ENCODE results near the gene TMEM106C. TPM values are rescaled to one million over a fixed set of nuclear protein-coding genes. Genes with fewer than 3 reads are reported as not detected.

Gene TMEM106C
- total RNA-seq, 2 donors from 2014 or later = 54.6 to 91.1 TPM

- TF ChIP-seq POLR2A (IDR thresholded peaks at IDR 0.05) (no peak), CTCF (IDR thresholded peaks at IDR 0.05) (peak in 1 of 4 experiments; percentile 9)
- Histone ChIP-seq H3K4me3 (peak overlapping the region in 1 of 2 donors; percentile 16), H3K36me3 (no peaks in the 10 kb centered on the region), H3K27ac (no peak overlapping the region), H3K4me1 (replicated peaks) (peaks cover 16% of the 10 kb centered on the region), H3K9me3 (no peaks in the 10 kb centered on the region), H3K27me3 (replicated peaks; ENCODE audit: insufficient read depth) (peaks cover 14% of the 10 kb centered on the region)
- DNase-seq (ENCODE audit: low spot score) = no peak
- intact Hi-C loops (cut with DNase I) = no loop called here
- WGBS = 0% methylated on average over 24 of the region's 26 CpGs
Observed at GRCh38 chr12:48002773-48003218, 39.4 kb downstream of the TMEM106C start.

- no peak for DNase-seq (ENCODE audit: low spot score)
- intact Hi-C loops (cut with DNase I) = no loop called here
- H3K4me1 ChIP-seq (replicated peaks) = peaks cover 16% of the 10 kb centered on the region
- peaks cover 14% of the 10 kb centered on the region for H3K27me3 ChIP-seq (replicated peaks; ENCODE audit: insufficient read depth)
- no peak overlapping the region for H3K4me3 ChIP-seq
- no peaks in the 10 kb centered on the region for H3K36me3 ChIP-seq
- H3K27ac ChIP-seq = no peak overlapping the region
- TF ChIP-seq POLR2AphosphoS5 (IDR thresholded peaks at IDR 0.05) (no peak), CTCF (IDR thresholded peaks at IDR 0.05) (no peak), POLR2A (IDR thresholded peaks at IDR 0.05) (no peak)
- WGBS = 7% methylated on average over 36 of the region's 38 CpGs
- H3K9me3 ChIP-seq = no peaks in the 10 kb centered on the region
Observed at GRCh38 chr12:48003226-48004052, 40.0 kb downstream of the TMEM106C start.

GRCh38 chr12:48004053-48004941, 40.9 kb downstream of the TMEM106C start, which contains the start of gene COL2A1:
Gene COL2A1 (minus strand): TSS chr12:48004476. CDS start chr12:48004321, 155 bp downstream.
- peak within 1 kb of the TSS in 1 of 2 donors; percentile 23 for H3K4me3 ChIP-seq
- TF ChIP-seq CTCF (IDR thresholded peaks at IDR 0.05) (no peak), POLR2A (IDR thresholded peaks at IDR 0.05) (no peak), POLR2AphosphoS5 (IDR thresholded peaks at IDR 0.05) (no peak)
- no peaks in the 10 kb centered on the region for H3K36me3 ChIP-seq
- DNase-seq (ENCODE audit: low spot score) = no peak
- 3% methylated on average over 49 of the region's 83 CpGs for WGBS
- no peaks in the 10 kb centered on the region for H3K9me3 ChIP-seq
- intact Hi-C loops (cut with DNase I) = no loop called here
- peaks cover 16% of the 10 kb centered on the region for H3K4me1 ChIP-seq (replicated peaks)
- H3K27ac ChIP-seq = no peak within 1 kb of the TSS
- H3K27me3 ChIP-seq (replicated peaks; ENCODE audit: insufficient read depth) = peaks cover 14% of the 10 kb centered on the region

- TF ChIP-seq POLR2A (IDR thresholded peaks at IDR 0.05) = no peak
- TF ChIP-seq CTCF (IDR thresholded peaks at IDR 0.05) = no peak
- TF ChIP-seq POLR2AphosphoS5 (IDR thresholded peaks at IDR 0.05) = no peak
- Histone ChIP-seq H3K4me1 (replicated peaks) (peaks cover 16% of the 10 kb centered on the region), H3K4me3 (no peak overlapping the region), H3K9me3 (no peaks in the 10 kb centered on the region), H3K36me3 (no peaks in the 10 kb centered on the region), H3K27me3 (replicated peaks; ENCODE audit: insufficient read depth) (peaks cover 14% of the 10 kb centered on the region), H3K27ac (no peak overlapping the region)
- no peak for DNase-seq (ENCODE audit: low spot score)
- intact Hi-C loops (cut with DNase I) = no loop called here
- 52% methylated on average over 29 of the region's 30 CpGs for WGBS
Observed at GRCh38 chr12:48005001-48005749, 41.8 kb downstream of the TMEM106C start.
